OCI-M2 (cell line): ENCODE measurements around the gene HSPB3.
"Not testable (repeated sequence)": the region's sequence is repeated elsewhere in the genome, so short reads cannot be mapped to it uniquely, and the experiment has no call there.

Experiments used
- DNase-seq: peaks from one replicate; lab custom pipeline; 2025; ENCODE audit not compliant: unreplicated experiment; lab: John Stamatoyannopoulos, UW

Gene HSPB3, protein sequence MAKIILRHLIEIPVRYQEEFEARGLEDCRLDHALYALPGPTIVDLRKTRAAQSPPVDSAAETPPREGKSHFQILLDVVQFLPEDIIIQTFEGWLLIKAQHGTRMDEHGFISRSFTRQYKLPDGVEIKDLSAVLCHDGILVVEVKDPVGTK

DNA sequence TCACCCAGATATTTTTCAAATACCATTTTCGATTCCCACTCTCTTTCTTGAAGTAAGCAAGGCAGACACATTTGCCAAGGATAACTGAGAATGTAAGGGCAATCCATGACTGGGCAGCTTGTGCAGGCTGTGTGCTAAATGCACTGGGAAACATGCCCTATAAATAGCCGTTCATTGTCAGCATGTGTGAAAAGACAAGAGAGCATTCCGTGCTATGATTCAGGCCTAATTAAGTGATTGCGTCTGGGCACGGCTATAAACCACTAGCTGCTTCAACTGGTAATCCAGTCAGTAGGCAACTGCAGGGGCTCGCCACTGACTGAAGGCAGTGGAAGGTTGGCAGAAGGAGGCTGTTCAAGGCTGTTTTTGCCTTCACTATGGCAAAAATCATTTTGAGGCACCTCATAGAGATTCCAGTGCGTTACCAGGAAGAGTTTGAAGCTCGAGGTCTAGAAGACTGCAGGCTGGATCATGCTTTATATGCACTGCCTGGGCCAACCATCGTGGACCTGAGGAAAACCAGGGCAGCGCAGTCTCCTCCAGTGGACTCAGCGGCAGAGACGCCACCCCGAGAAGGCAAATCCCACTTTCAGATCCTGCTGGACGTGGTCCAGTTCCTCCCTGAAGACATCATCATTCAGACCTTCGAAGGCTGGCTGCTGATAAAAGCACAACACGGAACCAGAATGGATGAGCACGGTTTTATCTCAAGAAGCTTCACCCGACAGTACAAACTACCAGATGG, at the start of gene HSPB3:
Gene HSPB3 (plus strand): TSS at position 287 of the 745 bp plus-strand sequence. CDS start 91 bp downstream, at position 378.
- DNase-seq: no peak

DNA sequence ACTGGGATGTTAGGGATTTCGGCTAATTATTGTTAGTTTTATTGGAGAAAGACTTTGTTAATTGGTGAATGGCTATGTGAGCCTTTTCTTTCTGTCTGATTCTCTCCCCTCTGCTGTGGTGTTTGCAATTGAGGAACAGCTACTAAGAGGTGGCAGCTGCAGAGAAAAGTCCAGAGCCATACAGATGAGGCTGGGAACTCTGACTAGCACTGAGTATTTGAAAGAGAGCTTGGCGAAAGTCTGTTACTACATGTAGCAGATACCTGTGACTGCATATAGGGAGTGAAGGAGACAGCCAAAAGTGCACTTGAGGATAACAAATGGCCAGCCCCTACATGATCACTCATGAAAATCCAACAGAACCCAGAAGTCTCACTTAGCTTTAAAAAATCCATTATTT, 44.3 kb upstream of the HSPB3 start:
- DNase-seq: no peak

DNA sequence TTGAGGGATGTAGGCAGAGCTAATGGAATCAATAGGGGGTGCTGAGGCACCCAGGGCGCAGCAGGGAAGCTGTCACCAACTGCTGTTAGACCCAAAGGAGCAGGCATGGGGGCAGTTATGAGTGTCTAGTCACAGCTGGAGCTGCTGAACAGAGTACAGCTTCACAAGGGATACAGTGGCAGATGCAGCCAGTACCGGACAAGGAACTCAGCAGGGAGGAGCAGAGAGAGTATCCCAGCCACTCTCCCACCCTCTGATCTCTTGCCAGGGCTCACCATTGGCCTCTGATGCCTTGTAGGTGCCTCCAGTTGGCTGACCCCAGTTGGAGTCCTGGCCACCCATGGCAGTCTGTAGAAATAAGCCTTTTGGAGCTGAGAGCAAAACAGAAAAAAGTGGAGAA, 42.6 kb upstream of the HSPB3 start:
- DNase-seq: no peak

DNA sequence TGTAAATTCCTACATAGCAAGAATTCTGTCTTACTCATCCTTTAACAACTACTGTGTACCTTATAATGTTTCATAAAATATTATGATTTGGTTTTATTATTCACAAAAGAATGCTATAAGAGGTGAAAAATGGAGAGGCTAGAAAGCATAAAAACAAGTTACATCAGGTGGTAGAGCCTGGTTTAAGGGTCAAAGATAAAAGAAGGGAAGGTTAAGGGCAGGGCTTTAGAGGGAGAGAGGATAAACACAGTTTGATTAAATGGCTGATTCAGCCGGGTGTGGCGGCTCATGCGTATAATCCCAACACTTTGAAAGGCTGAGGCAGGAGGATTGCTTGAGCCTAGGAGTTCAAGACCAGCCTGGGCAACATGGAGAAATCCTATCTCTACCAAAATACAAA, 40.4 kb upstream of the HSPB3 start:
- DNase-seq: no peak

DNA sequence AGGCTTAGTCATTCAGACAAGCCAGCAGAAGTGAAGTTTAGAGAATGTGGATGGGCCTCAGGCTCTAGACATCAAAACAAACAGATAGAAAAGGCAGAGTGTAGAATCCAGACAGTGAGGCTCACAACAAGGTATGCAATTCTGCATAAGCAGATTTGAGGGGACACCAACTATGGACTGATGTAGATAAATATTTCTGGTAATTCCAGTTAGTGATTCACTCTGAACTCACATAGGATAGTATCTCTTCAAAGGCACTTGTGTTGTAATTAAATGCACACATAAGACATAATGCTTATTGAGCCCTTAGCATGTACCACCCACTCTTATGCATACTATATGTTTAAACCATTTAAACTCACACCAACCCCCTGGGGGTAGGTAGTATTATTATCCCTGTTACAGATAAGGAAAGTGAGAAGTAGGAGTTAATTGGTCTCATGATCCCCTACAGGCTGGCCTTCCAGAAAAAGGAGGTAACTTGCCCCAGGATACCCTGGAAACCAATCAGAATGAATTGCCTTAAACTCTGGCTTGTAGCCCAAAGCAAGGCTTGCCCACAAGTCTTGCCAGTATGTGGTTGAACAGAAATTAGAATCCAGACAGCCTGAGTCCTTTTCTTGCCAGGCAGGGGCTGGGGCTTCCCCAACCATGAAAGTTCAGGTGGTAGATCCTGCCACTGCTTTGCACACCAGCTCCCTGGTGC, 39.5 kb upstream of the HSPB3 start:
- no peak for DNase-seq

DNA sequence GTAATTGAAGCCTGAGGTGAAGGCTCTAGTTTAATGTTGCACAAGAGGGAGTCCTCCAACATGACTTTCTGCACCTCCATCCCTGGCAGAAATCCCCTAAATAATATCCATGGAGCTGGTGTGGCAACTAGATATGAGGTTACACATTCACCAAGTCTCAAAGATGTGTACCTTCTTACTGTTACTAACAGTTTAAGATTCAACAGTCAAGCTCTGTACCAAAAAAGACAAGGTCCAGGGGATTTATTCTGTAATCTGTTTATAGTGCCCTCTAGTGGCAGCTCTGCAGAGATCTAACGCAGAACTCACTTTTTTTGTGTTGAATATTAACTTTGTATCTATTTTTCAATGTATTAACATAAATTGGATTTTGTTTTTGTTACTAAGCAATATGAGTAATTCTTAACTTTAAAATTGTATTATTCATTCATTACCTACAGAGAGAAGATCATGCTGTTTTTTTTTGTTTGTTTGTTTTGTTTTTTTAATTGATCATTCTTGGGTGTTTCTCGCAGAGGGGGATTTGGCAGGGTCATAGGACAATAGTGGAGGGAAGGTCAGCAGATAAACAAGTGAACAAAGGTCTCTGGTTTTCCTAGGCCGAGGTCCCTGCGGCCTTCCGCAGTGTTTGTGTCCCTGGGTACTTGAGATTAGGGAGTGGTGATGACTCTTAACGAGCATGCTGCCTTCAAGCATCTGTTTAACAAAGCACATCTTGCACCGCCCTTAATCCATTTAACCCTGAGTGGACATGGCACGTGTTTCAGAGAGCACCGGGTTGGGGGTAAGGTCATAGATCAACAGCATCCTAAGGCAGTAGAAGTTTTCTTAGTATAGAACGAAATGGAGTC, 35.7 kb upstream of the HSPB3 start:
- DNase-seq: peak; percentile 23

DNA sequence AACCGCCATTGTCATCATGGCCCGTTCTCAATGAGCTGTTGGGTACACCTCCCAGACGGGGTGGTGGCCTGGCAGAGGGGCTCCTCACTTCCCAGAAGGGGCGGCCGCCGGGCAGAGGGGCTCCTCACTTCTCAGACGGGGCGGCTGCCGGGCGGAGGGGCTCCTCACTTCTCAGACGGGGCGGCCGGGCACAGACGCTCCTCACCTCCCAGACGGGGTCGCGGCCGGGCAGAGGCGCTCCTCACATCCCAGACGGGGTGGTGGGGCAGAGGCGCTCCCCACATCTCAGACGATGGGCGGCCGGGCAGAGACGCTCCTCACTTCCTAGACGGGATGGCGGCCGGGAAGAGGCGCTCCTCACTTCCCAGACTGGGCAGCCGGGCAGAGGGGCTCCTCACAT, 35.0 kb upstream of the HSPB3 start:
- DNase-seq: not testable (repeated sequence)

DNA sequence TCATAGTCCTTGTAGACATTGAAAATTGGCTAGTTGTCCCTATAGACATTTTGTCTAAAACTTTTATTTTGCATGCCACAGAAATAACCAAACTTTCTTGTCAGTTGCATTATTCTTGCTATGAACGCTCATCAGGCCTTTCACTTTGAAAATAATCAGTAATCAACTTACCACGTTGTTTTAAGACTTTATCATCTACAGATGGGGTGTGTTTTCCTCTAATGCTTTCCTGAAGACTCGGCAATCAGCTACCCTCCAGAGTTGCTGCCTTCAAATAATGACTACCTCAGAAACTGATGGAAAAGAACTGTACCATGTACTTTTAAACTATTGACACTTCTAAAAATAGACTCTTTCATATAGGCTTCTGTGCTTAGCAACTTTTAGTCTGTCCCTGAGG, 33.5 kb upstream of the HSPB3 start:
- no peak for DNase-seq

DNA sequence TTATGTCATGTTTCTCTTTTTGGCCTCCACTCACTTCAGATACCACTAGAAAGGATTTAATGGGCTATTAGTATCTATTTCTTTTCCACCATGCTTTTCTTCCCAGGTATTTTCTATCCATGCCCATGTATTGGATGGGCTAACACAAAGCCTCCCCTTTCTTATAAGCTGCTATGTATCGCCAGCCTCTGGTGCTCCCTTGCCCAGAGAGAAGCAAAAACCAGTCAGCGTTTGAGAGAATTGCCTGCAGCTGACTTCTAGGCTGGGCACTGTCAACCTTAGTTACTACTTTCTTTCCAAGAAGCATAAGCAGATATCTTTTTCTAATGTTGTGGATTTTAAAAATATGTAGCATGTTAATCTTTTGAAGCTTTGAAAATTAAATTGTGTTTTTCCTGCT, 30.2 kb upstream of the HSPB3 start:
- no peak for DNase-seq

DNA sequence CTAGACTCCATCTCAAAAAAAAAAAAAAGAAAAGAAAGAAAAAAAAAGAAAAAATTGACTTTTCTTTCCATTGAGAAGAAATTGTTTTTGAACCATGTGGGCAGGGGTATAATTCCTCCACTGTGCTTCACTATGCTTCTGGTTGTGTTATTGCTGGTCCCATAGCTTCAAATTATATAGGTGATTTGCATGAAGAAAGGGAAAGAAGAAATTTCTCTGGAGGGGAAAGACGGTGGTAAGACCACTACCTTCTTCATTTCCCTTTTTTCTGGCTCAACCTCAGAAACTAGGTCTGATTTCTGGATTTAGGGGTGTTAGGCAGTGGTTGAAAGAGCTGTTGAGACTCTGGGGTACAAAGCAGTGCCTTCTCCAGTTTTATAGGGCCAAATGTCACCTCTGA, 29.3 kb upstream of the HSPB3 start:
- DNase-seq: no peak

DNA sequence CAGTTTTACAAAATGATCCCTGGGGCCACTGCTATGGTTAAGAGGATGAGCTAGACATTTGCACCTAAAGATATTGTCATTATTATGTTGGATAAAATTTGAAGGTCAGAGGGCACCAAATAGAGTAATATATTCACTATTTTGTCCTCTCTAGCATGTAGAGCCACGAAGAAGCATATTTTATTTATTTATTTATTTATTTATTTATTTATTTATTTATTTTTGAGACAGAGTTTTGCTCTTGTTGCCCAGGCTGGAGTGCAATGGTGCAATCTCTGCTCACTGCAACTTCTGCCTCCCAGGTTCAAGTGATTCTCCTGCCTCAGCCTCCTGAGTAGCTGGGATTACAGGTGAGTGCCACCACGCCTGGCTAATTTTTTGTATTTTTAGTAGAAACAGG, 20.8 kb upstream of the HSPB3 start:
- not testable (repeated sequence) for DNase-seq

DNA sequence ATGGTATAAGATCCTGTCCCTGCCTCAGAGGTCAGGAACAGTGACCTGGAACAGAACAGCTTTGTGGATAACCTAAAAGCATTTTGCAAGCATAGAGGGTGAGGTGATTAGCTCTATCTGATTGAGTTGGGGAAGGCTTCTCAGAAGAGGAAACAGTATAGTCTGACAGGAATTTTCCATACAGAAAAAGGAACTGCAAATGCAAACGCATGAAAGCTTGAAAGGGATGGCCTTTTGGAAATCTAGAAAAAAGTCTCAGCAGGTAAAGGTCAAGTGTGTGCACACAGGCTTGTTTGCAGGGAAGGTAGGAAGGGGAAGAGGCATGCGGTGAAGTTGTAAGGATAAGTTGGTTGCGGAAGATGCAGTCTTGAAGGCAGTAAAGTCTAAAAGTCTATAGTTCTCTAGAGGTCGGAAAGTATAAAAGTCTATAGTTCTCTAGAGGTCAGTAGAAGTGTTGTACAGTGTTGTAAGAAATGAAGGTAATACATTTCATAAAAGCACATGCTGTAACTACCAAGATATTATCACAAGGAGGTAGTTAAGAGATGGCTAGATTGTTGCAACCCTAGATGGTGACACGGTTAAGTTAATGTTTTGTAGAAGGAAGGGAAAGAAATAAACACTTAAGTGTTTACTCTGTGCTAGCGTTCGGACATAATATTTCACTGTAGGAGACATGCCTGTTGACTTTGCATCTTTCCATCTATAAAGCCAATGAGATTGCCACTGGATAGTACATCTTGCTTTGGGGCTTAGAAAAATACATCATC, 16.7 kb upstream of the HSPB3 start:
- DNase-seq: no peak

DNA sequence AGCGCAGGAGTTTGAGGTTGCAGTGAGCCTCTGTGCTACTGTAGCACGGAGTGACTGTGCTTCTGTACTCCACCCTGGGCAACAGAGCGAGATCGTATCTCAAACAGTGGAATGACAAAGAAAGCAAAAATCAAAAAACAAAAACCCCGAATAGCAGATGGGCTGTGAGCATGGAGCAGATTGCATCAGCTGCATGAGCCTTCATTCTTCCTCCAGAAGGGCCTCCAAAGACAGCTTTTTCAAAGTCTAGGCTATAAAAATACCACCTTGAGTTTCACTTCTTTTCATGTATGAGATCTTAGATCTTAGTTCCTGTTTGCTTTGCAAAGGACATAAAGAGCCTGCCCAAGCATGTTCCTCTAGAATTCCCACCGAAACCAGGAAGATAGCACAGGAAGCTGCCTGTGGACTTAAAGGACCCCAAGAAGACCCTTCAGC, 15.0 kb upstream of the HSPB3 start:
- DNase-seq: no peak

DNA sequence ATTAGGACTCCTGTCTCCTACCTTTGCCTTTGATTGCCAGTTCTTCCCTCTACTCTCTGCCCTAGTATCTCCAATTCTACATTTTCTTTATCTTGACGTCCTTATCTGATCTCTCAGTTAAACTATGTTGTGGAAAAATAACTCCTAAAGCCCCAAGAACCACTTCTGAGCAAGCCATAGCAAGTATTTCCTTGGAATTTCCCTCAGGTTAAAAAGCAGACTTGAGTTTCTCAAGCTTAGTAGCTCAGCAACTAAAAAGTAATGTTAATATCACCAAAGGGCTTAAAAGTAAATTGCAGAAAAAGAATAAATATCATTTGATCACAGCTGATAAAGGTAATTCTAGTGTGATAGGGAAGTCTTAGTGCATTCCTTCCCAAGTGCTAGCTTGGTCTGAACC, 13.2 kb upstream of the HSPB3 start:
- DNase-seq: no peak

DNA sequence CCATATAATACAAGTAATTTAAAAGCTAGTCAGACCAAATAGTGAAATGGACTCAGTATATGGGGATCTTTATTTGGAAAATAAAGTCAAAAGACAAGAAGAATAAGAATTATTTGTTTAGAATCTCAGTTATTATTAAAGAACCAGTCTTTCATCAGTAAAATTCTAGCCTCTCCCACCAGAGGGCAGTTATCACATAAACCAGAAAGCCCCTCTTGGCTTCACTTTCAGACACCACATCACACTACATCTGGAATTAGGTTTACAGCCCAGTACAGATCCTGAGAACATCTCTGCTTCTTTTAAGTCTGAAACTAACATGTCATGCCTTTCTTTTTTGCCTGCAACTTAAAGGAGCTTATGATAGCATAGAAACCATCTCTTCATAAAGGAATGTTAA, 12.2 kb upstream of the HSPB3 start:
- no peak for DNase-seq

DNA sequence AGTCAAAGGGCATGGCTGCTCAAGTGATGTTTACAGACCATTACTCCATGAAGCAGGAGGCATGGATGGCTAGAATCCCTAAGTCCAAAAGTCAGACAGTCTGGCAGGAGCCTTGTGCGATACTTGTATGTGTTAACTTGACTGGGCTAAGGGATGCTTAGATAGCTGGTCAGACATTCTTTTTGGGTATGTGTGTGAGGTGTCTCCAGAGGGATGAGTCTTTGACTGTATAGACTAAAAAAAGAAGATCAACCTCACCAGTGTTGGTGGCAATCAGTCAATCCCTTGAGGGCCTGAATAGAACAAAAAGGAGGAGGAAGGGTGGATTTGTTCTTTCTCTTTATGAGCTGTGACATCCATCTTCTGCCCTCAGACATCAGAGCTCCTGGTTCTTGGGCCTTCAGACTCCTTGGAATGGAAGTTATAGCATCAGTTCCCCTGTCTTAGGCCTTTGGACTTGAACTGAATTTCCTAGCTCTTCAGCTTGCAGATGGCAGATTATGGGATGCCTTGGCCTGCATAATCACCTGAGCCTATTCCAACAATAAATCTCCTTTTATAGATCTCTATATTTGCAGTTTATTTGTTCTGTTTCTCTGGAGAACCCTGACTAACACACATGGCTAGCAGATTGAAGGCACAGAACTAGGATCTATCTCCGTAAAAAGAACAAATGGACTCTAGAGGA, 9.7 kb upstream of the HSPB3 start:
- DNase-seq: no peak

DNA sequence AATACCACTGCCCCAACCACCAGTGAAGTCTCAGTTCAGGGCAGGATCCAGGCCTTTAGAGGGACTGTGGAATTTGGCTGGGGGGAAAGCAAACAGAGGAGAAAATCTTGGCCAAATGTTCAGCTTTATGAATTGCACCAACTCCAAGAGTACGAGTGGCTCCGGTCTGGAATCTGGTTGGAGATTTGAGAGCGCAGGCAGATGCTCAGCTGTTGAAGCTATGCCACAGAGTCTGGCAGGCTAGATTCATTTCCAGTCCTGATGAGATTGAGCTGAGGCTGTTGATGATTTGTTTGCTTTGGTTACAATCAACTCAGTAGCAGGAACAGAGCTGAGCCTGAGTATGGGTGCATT, 9.1 kb upstream of the HSPB3 start:
- DNase-seq: no peak

DNA sequence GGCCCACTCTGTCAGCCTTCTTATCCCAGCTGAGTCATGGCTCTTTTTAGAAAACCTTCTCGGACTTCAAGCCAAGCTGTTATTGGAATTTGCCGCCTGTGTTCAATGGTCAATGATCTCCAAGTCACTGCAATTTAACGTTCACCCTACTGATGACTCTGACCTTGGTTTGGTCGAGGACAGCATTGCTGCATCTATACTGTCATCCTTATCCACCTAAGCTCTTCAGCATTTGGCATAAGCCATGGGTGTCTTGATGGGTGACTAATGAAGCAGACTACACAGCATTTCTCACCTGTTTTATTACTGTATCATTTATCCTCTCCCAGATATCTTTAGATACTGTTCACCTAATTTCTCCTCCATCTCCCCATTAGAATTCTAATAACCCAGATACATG, 5.6 kb upstream of the HSPB3 start:
- no peak for DNase-seq

DNA sequence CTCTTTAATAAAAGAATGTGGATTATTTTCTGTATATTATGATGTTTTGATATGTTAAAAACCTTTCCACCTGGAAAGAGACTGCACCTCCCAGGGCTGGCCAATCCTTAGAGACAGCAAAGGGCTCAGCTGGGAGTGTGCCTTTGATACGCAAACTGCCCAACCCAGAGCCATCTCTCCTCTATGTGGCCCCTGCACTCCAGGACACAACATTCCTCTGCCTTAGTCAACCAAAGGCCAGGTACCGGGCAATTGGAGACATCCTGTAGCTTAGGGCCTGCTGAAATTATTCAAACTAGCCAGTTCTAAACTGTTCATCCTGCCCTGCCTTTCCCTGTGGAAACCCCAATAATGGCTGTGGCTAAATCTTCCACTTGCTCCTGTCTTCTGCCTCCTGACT, 5.0 kb upstream of the HSPB3 start:
- no peak for DNase-seq

DNA sequence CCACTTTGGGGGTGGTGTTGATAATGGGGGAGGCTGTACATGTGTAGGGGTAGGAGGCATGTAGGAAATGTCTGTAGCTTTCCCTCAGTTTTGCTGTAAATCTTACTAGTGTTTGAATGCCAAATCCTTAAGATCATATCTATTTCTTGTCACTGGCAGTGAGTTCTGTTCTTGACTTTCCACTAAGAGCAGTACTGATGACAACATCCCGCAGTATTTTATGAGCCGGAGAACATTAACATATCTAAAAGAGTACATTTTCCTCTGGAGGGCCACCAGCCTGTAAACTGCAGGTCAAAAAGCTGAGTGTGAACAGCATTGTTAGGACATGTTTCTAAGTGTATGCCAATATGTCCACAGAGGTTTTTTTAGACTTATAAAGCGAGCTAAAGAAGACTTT, 2.5 kb upstream of the HSPB3 start:
- DNase-seq: no peak
